Effector memory CD4-positive, alpha-beta T cell (primary cell): ENCODE measurements around the gene TENM4.
"Not testable (repeated sequence)": the region's sequence is repeated elsewhere in the genome, so short reads cannot be mapped to it uniquely, and the experiment has no call there.

Experiments used
- DNase-seq, 3 donors: peaks; one replicate each; pipeline ENCODE4 v3.0.0-alpha.2; 2020
- H3K27ac ChIP-seq: 2 replicates; pipeline ENCODE4 v1.7.0; 2013; ENCODE audit warnings: mild to moderate bottlenecking, low read length, moderate library complexity; ENCODE audit not compliant: insufficient read depth, poor library complexity, severe bottlenecking
- H3K27me3 ChIP-seq: replicated peaks from 2 replicates; pipeline ENCODE4 v1.7.0; 2013; ENCODE audit warnings: mild to moderate bottlenecking, low read length; ENCODE audit not compliant: insufficient read depth, control insufficient read depth, poor library complexity, severe bottlenecking
- H3K36me3 ChIP-seq: 2 replicates; pipeline ENCODE4 v1.7.0; 2013; ENCODE audit warnings: mild to moderate bottlenecking, low read length, moderate library complexity; ENCODE audit not compliant: control insufficient read depth, insufficient read depth
- H3K4me1 ChIP-seq: 2 replicates; pipeline ENCODE4 v1.7.0; 2013; ENCODE audit warnings: low read length, mild to moderate bottlenecking; ENCODE audit not compliant: control insufficient read depth, insufficient read depth, poor library complexity, severe bottlenecking
- H3K4me3 ChIP-seq: 2 replicates; pipeline ENCODE4 v1.7.0; 2013; ENCODE audit warnings: low read length, low read depth, mild to moderate bottlenecking; ENCODE audit not compliant: insufficient read depth, poor library complexity, severe bottlenecking
- H3K9me3 ChIP-seq: 2 replicates; pipeline ENCODE4 v1.7.0; 2013; ENCODE audit warnings: mild to moderate bottlenecking, low read length, moderate library complexity; ENCODE audit not compliant: control insufficient read depth

The TENM4 gene

DNA sequence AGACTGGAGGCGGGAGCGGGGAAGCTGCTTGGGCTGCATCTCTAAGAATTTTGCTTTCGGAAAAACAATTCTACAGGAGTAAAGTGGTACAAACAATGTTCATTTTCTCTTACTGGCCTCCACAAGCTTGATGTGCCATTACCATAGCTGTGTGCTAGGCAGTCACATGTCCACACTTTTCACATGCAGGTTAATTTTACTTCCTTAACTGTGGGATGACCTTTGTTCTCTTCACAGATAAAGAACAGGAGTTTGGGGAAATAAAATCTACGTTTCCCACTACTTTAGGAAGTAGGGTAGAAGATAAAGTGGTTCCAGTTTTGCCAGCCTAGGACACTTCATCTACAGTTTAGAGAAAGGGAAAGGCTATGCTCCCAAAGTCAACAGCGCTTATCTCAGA, 539.0 kb downstream of the TENM4 start:
- Histone ChIP-seq H3K9me3 (no peaks in the 10 kb centered on the region), H3K27me3 (no peaks in the 10 kb centered on the region), H3K36me3 (no peaks in the 10 kb centered on the region), H3K27ac (no peak overlapping the region), H3K4me1 (no peaks in the 10 kb centered on the region), H3K4me3 (no peak overlapping the region)
- DNase-seq = no peak

DNA sequence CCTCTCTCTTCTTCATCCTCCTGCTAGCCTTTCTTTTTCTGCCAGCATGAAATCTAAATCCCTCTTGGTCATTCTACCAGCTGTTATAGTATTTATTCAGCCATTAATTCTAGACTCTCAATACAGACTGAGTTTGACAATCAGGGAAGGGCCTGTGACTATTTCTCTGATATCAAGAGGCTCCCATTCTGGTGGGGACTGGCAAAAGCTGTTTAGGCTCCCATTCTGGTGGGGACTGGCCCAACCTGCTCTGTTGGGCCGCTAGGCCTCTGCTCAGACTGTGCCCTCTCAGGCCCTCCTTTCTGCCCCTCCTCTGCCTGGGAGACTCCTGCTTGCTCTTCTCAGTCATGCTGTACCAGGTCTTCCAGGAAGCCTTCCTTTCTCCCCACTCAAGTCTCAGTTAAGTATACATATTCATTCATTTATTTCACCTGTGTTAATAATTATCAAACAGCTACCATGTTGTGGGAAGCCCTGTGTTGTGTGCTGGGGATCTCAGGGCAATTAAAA, 542.5 kb downstream of the TENM4 start:
- DNase-seq = no peak
- Histone ChIP-seq H3K27ac (no peak overlapping the region), H3K4me1 (no peaks in the 10 kb centered on the region), H3K9me3 (no peaks in the 10 kb centered on the region), H3K27me3 (no peaks in the 10 kb centered on the region), H3K4me3 (no peak overlapping the region), H3K36me3 (no peaks in the 10 kb centered on the region)

DNA sequence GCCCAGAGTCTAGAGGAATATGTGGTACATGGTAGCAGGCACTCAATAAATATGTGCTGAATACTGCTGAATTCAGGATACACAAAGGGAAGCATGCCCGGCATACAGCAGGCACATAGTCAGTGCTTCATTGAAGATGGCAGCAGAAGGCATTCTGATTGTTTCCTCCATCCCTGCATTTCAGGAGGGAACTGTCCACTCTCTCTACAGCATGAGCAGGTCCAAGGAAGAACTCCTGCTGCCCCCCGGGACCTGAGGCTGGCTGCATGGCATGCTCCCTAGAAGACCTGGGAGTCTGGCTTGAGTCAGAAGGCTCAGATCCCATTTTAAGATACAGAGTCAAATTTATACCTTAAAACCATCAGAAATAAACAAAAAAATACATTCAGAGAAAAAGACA, 546.8 kb downstream of the TENM4 start:
- no peak for DNase-seq
- no peak overlapping the region for H3K27ac ChIP-seq
- H3K36me3 ChIP-seq = no peaks in the 10 kb centered on the region
- no peaks in the 10 kb centered on the region for H3K4me1 ChIP-seq
- no peak overlapping the region for H3K4me3 ChIP-seq
- no peaks in the 10 kb centered on the region for H3K9me3 ChIP-seq
- no peaks in the 10 kb centered on the region for H3K27me3 ChIP-seq

DNA sequence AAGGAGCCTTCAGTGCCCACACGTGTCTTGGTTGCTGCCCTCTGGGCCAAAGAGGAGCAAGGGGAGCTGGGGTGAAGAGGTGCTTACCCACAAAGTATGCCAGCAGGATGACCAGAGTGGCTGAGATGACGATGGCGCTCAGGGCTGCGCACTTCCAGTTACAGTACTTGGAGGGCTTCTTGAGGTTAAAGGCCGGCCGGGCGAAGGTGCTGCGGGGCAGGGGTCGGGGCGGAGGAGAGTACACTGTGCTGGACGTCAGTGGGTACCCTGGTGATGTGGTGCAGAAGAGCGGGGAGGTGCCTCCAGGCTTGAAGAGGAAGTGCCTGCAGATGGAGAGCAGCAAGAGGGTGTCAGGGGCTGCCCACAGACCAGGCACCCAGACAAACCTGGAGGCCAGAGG, 551.1 kb downstream of the TENM4 start:
- no peak for DNase-seq
- Histone ChIP-seq H3K4me1 (no peaks in the 10 kb centered on the region), H3K4me3 (no peak overlapping the region), H3K36me3 (no peaks in the 10 kb centered on the region), H3K27me3 (peaks cover 3% of the 10 kb centered on the region), H3K27ac (no peak overlapping the region), H3K9me3 (no peaks in the 10 kb centered on the region)

DNA sequence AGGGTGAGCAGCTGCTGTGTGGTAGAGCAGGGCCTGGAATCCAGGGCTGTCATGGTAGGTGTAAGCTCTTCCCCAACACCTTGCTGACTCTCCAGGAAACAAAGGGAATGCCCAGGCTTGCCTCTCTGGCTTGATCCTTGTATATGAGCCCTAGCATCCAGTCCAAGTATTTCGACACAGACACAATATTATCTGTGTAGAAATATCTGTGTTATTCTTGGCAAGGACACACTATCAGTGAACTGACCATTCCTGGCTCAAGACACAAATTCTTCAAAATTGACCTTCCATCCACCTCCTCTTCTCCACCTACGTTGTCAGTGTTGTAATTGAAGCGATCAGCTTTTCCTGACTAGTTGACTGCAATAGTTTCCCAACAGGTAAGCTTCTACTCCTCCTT, 554.2 kb downstream of the TENM4 start:
- no peaks in the 10 kb centered on the region for H3K36me3 ChIP-seq
- no peak overlapping the region for H3K4me3 ChIP-seq
- peaks cover 3% of the 10 kb centered on the region for H3K27me3 ChIP-seq
- no peaks in the 10 kb centered on the region for H3K9me3 ChIP-seq
- H3K4me1 ChIP-seq = no peaks in the 10 kb centered on the region
- H3K27ac ChIP-seq = no peak overlapping the region
- no peak for DNase-seq

DNA sequence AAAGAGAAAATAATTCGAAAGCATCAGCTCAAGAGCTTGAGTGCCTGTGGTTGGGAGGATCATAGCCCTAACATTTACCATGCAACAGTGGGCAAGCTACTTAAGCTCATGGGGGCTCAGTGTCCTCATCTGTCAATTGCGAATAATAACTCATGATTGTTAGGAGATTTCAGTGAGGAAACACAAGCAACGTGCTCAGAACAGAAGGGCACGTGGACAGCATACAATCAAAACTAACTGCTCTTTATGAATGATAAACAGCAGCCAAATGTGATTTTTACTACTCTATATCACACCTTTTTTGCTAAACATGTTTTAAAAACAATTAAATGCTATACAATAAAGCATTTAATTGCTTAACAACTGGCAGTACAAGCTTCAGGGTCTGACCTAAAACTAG, 556.1 kb downstream of the TENM4 start:
- H3K4me1 ChIP-seq = no peaks in the 10 kb centered on the region
- no peak overlapping the region for H3K27ac ChIP-seq
- H3K27me3 ChIP-seq = peaks cover 3% of the 10 kb centered on the region
- no peaks in the 10 kb centered on the region for H3K36me3 ChIP-seq
- DNase-seq = no peak
- H3K4me3 ChIP-seq = no peak overlapping the region
- H3K9me3 ChIP-seq = no peaks in the 10 kb centered on the region

DNA sequence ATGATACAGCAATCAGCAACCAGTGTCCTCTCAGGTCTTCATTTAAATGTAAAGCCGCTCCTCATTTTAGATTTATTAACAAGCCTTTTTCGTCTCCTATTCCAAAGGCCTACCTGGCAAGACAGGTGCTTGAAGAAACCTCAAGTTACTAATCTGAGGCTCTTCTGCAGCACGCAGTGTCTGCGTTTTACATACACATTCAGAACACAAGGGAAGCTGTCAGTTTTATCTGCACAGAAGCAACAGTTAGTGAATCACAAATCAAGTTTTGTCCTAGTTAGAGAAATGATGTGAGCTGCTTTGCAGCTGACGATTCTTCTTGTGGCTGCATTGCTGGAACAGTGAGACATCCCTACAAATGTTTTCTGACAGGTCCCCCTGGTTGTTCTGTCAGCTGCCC, 557.3 kb downstream of the TENM4 start:
- no peaks in the 10 kb centered on the region for H3K36me3 ChIP-seq
- no peak overlapping the region for H3K4me3 ChIP-seq
- no peak overlapping the region for H3K27ac ChIP-seq
- no peak for DNase-seq
- no peaks in the 10 kb centered on the region for H3K4me1 ChIP-seq
- no peaks in the 10 kb centered on the region for H3K9me3 ChIP-seq
- H3K27me3 ChIP-seq = peaks cover 3% of the 10 kb centered on the region

DNA sequence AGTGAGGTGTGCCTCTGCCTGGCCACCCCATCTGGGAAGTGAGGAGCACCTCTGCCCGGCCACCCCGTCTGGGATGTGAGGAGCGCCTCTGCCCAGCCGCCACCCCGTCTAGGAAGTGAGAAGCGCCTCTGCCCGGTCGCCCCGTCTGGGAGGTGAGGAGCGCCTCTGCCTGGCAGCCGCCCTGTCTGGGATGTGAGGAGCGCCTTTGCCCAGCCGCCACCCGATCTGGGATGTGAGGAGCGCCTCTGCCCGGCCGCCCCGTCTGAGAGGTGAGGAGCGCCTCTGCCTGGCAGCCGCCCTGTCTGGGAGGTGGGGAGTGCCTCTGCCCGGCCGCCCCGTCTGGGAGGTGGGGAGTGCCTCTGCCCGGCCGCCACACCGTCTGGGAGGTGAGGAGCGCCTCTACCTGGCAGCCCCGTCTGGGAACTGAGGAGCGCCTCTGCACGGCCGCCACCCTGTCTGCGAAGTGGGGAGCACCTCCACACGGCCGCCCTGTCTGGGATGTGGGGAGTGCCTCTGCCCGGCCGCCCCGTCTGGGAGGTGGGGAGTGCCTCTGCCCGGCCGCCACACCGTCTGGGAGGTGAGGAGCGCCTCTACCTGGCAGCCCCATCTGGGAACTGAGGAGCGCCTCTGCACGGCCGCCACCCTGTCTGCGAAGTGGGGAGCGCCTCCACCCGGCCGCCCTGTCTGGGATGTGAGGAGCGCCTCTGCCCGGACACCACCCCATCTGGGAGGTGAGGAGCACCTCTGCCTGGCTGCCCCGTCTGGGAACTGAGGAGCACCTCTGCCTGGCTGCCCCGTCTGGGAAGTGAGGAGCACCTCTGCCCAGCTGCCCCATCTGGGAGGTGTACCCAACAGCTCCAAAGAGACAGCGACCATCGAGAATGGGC, 561.5 kb downstream of the TENM4 start:
- not testable (repeated sequence) for H3K27ac ChIP-seq, H3K4me3 ChIP-seq, H3K4me1 ChIP-seq, H3K27me3 ChIP-seq, H3K9me3 ChIP-seq, H3K36me3 ChIP-seq, DNase-seq

DNA sequence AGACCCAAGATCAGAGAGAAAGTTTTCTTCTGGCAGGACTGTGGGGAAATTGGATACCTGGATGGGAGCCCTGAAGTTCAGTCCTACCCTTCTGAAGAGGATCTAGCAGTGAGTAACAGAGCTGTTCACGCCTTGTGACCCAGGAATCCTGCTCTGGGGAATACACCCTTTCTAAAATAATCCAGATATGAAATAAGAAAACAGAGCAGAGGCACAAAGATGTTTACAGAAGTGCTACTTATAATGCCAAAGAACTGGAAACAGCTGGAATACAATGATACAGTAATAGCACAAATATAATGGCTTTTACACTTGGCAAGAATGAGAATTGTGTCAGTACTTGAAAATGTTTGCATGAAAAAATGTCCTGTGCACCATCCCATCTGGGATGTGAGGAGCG, 562.2 kb downstream of the TENM4 start:
- Histone ChIP-seq H3K36me3 (no peaks in the 10 kb centered on the region), H3K27me3 (no peaks in the 10 kb centered on the region), H3K4me3 (no peak overlapping the region), H3K4me1 (no peaks in the 10 kb centered on the region), H3K9me3 (no peaks in the 10 kb centered on the region), H3K27ac (no peak overlapping the region)
- DNase-seq = no peak

DNA sequence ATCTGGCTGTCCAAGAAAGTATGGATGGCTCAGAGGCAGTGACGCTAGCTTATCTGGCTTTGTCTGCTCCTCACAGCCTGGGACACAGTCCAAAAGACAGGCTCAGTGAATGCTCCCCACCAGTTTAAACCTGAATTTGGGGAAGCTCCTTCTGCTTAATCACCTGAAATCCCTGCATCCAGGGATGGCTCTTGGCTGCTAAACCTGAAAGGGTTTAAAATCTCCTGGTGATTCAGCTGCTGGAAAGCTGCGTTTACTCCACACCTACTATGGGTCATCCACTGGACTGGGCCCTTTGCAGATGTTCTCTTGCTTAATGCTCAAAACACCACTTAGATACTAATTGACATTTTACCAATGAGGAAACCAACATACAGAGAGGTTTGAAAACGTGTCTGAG, 564.2 kb downstream of the TENM4 start:
- no peaks in the 10 kb centered on the region for H3K9me3 ChIP-seq
- H3K36me3 ChIP-seq = no peaks in the 10 kb centered on the region
- DNase-seq = no peak
- no peaks in the 10 kb centered on the region for H3K4me1 ChIP-seq
- no peaks in the 10 kb centered on the region for H3K27me3 ChIP-seq
- no peak overlapping the region for H3K4me3 ChIP-seq
- H3K27ac ChIP-seq = no peak overlapping the region
